ENCODE measurements around the gene KIRREL3.

Gene KIRREL3

GRCh38 chr11:126464796-126465195, 535.8 kb downstream of the KIRREL3 start:
- DNase-seq (ENCODE audit: low read depth): no peak

GRCh38 chr11:126462422-126462821, 538.1 kb downstream of the KIRREL3 start:
- DNase-seq (ENCODE audit: low read depth): no peak

- no peak for DNase-seq (ENCODE audit: low read depth)
Measured at GRCh38 chr11:126461996-126462395, 538.6 kb downstream of the KIRREL3 start.

- no peak for DNase-seq (ENCODE audit: low read depth)
Measured at GRCh38 chr11:126461096-126461440, 539.5 kb downstream of the KIRREL3 start.

- DNase-seq (ENCODE audit: low read depth): no peak
Measured at GRCh38 chr11:126460417-126461095, 540.0 kb downstream of the KIRREL3 start.

- DNase-seq (ENCODE audit: low read depth): peak; percentile 83
Measured at GRCh38 chr11:126459691-126460281, 540.8 kb downstream of the KIRREL3 start.

- DNase-seq (ENCODE audit: low read depth): no peak
Measured at GRCh38 chr11:126457817-126458216, 542.8 kb downstream of the KIRREL3 start.

GRCh38 chr11:126456783-126457542, 543.6 kb downstream of the KIRREL3 start:
- DNase-seq (ENCODE audit: low read depth): no peak

GRCh38 chr11:126456089-126456488, 544.5 kb downstream of the KIRREL3 start:
- DNase-seq (ENCODE audit: low read depth): no peak

- DNase-seq (ENCODE audit: low read depth): no peak
Measured at GRCh38 chr11:126452241-126453101, 548.1 kb downstream of the KIRREL3 start.

- DNase-seq (ENCODE audit: low read depth): no peak
Measured at GRCh38 chr11:126451211-126451802, 549.3 kb downstream of the KIRREL3 start.

GRCh38 chr11:126450806-126451205, 549.8 kb downstream of the KIRREL3 start:
- DNase-seq (ENCODE audit: low read depth): no peak

- no peak for DNase-seq (ENCODE audit: low read depth)
Measured at GRCh38 chr11:126450198-126450597, 550.4 kb downstream of the KIRREL3 start.

GRCh38 chr11:126446581-126446980, 554.0 kb downstream of the KIRREL3 start:
- DNase-seq (ENCODE audit: low read depth): no peak

- no peak for DNase-seq (ENCODE audit: low read depth)
Measured at GRCh38 chr11:126444072-126444471, 556.5 kb downstream of the KIRREL3 start.

- no peak for DNase-seq (ENCODE audit: low read depth)
Measured at GRCh38 chr11:126443120-126443519, 557.5 kb downstream of the KIRREL3 start.

- peak; percentile 49 for DNase-seq (ENCODE audit: low read depth)
Measured at GRCh38 chr11:126440792-126441514, 559.6 kb downstream of the KIRREL3 start.

GRCh38 chr11:126440276-126440675, 560.3 kb downstream of the KIRREL3 start:
- DNase-seq (ENCODE audit: low read depth): no peak

- no peak for DNase-seq (ENCODE audit: low read depth)
Measured at GRCh38 chr11:126438691-126439090, 561.9 kb downstream of the KIRREL3 start.

- no peak for DNase-seq (ENCODE audit: low read depth)
Measured at GRCh38 chr11:126438272-126438671, 562.3 kb downstream of the KIRREL3 start.

GRCh38 chr11:126437731-126438130, 562.8 kb downstream of the KIRREL3 start:
- DNase-seq (ENCODE audit: low read depth): no peak
